Epithelial cell of prostate (primary cell): ENCODE results near the gene DRAXIN.

ENCODE experiments used
- DNase-seq: peaks from one replicate; pipeline ENCODE4 v3.0.0-alpha.2; 2011; ENCODE audit warnings: low read depth, low spot score
- H3K27ac ChIP-seq: fragments of 450-650 bp; 2 replicates; pipeline ENCODE4 v1.5.1; 2017; ENCODE audit warnings: mild to moderate bottlenecking

The DRAXIN gene

GRCh38 chr1:11731691-11732283 is 40.3 kb downstream of the DRAXIN start:
- peak overlapping the region; percentile 64 for H3K27ac ChIP-seq
- no peak for DNase-seq

- no peak overlapping the region for H3K27ac ChIP-seq
- DNase-seq, result no peak
Measured at GRCh38 chr1:11733306-11733705, 41.8 kb downstream of the DRAXIN start.

DNA sequence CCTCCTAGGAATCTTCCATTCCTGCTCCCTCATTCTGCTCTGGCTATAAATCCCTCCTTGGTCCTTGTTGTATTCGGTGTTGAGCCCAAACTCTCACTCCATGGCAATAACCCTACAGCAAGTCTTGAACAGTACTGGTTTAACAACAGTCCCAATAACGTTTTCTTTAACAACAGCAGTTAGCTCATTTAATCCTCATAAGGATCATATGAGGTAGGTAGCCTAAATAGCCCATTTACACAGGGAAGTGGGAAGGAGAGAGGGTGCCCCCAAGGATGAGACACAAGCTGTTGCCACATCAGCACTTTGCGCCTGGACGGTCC is 44.0 kb downstream of the DRAXIN start:
- DNase-seq, result no peak
- H3K27ac ChIP-seq, result peak overlapping the region; percentile 99

DNA sequence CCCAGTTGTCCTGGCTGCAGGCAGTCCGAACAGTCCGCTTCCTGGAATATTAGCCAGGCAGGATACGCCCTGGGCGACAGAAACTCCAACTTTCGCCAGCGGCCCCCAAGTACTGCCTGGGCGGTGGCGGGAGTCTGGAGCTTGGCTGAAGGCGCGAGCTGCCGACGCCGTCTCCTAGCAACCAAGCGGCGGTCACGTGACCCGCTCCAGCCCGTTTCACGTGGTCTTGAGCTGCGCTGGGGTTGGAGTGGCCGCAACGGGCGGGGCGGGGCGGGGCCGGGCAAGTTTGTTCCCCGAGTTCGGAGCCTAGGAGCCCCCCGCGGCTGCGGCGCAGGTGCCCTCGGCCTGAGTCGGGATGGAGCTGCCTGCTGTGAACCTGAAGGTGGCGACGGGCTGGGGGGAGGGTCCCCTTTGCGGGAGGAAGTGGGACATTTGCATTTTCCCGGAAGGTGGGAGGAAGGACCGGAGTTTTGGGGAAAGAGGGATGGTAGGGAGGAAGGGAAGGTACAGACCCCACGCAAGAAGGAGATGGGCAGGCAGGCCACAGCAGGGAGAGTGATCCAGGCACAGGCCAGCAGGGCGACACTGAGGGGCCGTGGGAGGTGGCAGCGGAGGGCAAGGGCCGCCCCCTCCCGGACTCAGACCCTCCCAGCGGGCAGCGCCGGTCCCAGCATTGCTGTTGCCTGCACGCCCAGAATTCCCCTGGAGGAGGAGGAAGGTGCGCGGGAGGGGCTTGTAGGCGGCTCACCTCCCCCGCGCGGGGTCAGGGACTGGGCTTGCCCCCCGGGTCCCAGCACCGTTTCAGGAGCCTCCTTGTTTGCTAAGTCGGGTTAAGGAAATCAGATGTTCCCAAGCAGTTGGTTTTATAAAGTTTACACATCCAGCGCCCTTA is 44.6 kb downstream of the DRAXIN start, which contains the start of gene AGTRAP:
Gene AGTRAP (plus strand): TSS at position 283 of the 892 bp plus-strand sequence. CDS start 73 bp downstream, at position 356.
- DNase-seq, result no peak
- peak within 1 kb of the TSS; percentile 99 for H3K27ac ChIP-seq

DNA sequence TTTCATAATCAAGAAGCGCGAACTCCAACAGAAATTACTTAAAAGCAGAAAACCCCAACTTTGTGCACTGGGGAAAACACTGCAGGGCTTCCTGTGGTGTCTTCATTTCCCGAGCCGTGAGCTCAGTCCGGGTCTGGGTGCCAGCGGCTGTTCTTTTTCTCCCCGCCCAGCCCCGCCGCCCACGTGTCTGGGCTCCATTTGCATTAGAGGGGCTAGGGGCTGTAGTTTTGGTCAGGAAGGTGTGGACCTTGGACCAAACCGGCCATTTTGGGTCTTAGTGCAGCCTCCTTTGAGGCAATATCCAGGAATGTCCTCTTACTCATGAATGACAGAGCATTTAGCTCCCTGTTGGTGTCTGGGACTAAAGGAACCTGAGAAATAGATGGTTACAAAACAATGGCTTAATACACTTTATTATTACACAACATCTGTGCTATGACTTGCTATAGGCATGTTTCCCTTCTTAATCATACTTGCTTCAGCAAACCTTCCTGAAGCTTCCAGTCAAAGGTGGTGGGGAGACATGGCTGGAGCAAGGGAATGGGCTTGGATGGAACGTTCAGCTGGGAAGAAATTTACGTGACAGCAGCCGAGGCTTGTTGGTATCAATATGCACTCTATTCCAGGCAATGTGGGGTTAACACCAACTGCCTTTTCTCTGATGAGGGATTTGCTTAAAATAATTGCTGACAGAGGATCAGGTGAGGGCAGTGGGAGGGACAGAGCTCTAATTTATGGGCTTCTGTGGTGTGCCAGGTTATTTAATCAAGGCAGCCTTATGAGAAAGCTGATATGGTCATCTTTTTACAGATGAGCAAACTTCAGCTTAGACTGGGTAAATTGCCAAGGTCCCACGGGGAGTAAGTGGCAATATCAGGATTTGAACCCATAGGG is 45.5 kb downstream of the DRAXIN start:
- DNase-seq, result peak; percentile 81
- H3K27ac ChIP-seq, result peak overlapping the region; percentile 99

GRCh38 chr1:11738096-11738495 is 46.6 kb downstream of the DRAXIN start:
- no peak for DNase-seq
- peak overlapping the region; percentile 99 for H3K27ac ChIP-seq

DNA sequence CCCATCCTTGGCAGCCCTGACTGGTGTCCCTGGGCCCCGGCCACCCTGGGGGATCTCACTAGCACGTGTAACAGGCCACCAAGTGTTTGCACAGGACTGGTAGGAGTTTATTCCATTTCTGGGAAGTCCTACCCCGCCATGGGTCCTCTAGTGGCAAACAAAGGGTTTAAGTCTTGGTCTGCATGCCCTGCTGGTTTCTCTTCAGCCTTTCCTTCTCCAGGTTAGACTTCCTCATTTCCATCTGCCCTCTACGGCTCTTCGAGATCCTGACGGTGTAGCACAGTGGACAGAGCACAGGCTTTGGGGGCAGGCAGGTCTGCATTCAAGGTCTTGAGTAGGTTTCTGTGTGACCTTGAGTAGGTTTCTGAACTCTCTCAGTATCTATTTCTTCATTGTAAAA is 47.3 kb downstream of the DRAXIN start:
- DNase-seq, result no peak

DNA sequence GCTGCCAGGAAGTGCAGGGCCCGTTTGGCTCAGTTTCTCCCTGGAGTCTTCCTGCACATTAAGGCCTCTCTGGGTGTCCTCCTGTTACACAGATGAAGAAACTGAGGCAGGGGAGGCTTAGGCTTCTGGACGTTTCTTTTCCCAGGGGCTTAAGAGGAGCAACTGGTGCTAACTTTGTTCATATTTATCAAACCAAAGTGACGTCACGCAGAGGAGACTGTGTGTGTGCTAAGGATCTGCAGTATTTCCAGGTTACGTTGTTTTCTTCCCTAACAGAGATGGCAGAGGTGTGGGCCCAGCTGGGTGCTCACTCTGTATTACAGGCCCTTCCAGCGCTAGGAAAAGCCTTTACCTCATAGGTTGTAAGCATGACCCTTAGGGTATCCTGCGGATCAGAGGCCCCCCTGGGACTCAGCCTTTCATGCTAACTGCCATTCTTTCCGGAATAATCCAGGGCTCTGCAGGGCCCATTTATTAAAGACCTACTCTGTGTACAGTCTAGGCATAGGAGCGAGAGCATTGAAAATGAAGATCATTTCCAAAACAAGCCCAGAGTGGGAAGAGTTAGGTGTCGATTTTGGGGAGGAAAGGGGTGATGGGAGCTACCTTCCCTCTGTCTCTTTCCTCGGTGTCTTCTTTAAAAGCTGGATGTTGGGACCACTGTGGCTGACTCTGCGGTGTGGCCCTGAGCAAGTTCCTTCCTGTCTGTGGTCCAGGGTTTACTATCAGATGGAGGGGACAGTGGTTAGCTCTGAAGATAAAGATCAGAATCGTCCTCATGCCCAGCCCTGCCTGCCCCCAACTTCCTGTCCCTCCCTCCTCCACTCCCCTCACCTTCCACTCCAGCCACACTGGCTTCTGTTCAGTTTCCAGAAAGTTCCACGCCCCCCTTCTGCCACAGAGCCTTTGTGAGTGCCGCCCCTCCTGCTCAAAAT is 49.0 kb downstream of the DRAXIN start:
- H3K27ac ChIP-seq, result no peak overlapping the region
- DNase-seq, result no peak

More for the DNA sequence above, 47.3 kb downstream of the DRAXIN start:
- H3K27ac ChIP-seq, result no peak overlapping the region

DNA sequence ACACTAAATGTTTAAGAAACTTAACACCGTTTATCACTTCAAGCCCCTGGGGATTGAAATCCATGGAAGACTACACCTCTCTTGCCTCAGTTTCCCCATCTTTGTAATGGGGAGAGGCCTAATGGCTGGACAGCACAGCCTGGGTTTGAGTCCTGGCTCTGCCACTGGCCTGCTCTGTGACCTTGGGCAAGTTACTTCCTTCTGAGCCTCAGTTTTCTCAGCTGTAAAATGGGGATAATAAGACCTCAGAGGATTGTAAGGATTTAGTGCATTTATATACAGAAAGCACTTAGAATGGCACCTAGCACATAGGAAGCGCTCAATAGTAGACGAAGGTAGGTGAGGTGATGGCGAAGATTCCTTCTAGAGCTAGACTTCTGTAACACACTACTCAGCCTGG is 50.0 kb downstream of the DRAXIN start:
- no peak for DNase-seq
- H3K27ac ChIP-seq, result no peak overlapping the region

- no peak for DNase-seq
- no peak overlapping the region for H3K27ac ChIP-seq
Measured at GRCh38 chr1:11741919-11742558, 50.5 kb downstream of the DRAXIN start.

DNA sequence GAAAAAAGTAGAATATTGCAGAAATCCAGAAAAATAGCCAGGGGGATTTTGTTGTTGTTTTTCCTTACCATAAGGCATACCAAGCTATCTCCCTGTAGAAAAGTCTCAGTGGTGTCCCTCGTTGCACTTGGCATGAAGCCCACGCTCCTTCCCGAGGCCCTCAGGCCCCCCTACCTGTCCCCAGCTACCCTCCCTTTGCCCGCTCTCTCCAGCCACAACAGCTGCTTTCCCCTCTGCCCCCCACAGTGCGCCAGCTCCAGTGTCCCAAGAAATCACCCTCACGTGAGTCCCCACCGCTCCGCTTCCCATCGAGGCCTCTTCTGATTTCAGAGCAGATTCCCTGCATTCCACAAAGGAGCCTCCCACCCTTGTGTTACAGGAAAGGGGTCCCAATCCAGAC is 52.8 kb downstream of the DRAXIN start:
- DNase-seq, result no peak
- no peak overlapping the region for H3K27ac ChIP-seq

DNA sequence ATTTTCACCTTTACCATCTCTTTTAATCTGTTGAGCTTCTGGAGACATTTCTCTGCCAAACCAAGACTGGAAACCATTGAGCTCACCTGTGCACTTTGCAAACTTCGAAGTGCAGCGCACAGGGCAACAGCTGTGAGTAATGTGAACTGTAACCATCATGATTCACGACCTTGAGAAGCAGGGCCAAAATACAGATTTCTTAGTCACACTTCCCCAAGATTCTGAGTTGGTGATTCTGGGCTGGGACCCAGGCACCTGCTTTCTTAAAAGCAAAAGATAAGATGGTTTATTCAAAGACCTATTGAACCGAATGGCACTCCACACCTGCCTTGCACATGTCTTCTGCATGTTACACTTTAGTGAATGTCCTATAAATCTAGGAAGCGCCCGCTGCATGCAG is 54.6 kb downstream of the DRAXIN start:
- no peak for DNase-seq
- H3K27ac ChIP-seq, result no peak overlapping the region

DNA sequence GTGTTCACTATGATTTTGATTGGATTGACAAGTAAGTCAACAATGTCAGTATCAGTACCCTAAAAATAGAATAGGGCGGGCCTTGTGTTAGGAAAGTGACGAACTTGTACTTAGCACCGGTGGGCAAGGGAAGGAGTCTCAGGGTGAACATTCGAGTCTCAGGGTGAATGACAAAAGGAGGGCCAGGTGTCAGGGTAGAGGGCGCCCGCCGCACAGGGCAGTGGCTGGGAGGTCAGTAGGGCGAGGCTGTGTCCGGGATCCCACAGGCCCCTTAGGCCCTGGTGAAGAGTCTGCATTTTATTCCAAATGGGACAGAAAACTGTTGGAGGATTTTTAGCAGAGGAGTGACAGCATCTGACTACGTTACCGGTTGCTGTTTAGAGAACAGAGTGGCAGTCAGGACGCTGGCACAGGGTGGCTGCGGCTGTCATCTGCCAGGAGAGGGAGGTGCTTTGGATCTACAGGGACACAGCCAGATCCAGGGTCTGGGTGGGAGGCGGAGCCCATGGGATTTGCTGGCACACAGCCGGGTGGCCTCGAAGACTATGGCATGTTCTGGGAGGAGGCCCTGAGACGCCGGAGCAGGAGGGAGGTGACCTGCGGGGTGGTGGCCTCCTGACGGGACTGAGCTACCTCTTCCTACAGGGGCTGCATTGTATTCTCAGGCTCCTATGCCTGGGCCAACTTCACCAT is 55.4 kb downstream of the DRAXIN start:
- no peak for DNase-seq
- no peak overlapping the region for H3K27ac ChIP-seq

GRCh38 chr1:11748294-11749202 is 57.0 kb downstream of the DRAXIN start:
- H3K27ac ChIP-seq, result no peak overlapping the region
- DNase-seq, result no peak

- DNase-seq, result no peak
- H3K27ac ChIP-seq, result no peak overlapping the region
Measured at GRCh38 chr1:11749203-11749689, 57.7 kb downstream of the DRAXIN start.

DNA sequence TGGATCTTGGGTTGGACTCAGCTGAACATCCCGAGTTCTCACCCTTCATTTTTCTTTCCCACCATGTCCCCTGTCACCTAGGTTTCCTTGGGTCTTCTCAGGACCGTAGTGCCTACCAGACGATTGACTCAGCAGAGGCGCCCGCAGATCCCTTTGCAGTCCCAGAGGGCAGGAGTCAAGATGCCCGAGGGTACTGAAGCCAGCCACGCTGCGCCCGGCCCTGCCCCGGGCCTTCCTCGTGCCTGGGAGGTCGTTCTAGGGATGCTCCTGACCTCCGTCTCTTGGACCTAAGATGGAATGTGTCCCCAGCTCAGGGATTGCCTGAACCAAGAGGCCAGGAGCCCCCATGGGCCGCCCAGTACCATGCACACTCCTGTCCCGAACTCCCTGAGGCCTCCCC is 58.5 kb downstream of the DRAXIN start:
- H3K27ac ChIP-seq, result no peak overlapping the region
- DNase-seq, result no peak

DNA sequence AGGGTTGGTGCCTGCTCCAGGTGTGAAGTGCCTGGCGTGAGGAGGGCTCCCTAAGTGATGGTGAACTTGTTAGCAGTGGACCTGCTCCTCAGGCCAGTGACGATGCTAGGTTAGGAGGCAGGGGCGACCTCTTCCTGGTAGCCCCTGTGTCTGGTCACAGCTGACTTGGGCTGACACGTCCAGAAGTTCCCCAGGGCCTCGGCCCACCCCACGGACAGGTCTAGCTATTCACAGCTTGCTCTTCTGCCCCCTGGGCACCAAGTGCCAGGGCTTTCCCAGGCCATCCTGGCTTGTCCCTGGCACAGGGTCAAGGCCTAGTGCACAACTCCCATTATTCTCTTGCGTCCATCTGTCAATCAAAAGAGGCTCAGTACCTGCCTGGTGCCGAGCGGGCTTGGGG is 59.6 kb downstream of the DRAXIN start:
- H3K27ac ChIP-seq, result no peak overlapping the region
- no peak for DNase-seq
